Kidney tubule cell (primary cell): Measurements from ENCODE around the gene TLX2.
"Not testable (repeated sequence)": the region's sequence is repeated elsewhere in the genome, so short reads cannot be mapped to it uniquely, and the experiment has no call there.

Source experiments
- DNase-seq: peaks from one replicate; pipeline ENCODE4 v3.0.0-alpha.2; 2018; ENCODE audit warnings: low spot score

Gene TLX2

DNA sequence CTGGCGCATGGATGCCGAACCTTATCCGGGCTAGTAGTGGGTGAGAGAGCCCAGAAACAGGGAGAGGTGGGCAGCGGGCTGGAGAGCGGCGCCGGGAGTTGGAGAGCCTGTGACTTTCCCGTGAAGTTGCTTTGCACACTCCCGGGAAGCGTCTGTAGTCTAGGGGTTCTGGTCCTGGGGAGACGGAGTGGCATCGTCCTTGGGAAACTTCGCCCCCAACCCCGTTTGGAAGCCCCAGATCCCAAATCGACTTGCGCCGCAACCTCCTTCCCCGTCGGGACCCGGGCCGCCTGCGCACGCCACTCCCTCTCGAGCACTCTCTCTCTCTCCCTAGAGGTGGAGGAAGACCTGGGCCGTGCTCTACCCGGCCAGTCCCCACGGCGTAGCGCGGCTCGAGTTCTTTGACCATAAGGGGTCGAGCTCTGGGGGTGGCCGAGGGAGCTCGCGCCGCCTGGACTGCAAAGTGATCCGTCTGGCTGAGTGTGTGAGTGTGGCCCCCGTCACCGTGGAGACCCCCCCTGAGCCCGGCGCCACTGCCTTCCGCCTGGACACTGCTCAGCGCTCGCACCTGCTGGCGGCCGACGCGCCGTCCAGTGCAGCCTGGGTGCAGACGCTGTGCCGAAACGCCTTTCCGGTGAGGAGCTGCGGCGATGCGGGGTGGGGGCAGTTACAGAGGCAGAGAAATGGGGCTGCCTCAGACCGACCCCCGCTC is 40.7 kb downstream of the TLX2 start:
- DNase-seq, result peak; percentile 66

DNA sequence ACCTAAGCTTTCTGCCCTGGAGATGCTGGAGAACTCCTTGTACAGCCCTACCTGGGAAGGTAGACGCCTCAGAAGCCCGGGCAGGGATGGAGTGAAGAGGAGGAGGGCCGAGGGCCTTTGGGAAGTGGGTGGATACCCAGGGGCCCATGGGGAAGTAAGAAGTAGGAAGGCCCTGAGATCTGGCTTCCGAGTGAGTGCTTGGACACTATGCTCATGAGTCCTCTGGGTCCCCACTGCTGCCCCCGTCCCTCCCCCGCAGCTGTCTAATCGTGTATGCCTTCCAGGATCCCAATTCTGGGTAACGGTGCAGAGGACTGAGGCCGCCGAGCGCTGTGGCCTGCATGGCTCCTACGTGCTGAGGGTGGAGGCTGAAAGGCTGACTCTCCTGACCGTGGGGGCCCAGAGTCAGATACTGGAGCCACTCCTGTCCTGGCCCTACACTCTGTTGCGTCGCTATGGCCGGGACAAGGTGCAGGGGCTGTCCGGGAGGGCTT is 41.4 kb downstream of the TLX2 start:
- DNase-seq, result no peak

DNA sequence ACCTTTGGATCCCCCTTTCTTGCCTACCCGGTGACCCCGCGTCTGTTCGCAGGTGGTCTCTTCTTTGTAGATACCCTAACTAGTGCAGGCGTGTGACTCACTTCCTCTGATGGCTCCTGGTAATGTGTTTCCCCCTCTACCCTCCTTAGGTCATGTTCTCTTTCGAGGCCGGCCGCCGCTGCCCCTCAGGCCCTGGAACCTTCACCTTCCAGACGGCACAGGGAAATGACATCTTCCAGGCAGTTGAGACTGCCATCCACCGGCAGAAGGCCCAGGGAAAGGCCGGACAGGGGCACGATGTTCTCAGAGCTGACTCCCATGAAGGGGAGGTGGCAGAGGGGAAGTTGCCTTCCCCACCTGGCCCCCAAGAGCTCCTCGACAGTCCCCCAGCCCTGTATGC is 41.9 kb downstream of the TLX2 start:
- DNase-seq, result no peak

DNA sequence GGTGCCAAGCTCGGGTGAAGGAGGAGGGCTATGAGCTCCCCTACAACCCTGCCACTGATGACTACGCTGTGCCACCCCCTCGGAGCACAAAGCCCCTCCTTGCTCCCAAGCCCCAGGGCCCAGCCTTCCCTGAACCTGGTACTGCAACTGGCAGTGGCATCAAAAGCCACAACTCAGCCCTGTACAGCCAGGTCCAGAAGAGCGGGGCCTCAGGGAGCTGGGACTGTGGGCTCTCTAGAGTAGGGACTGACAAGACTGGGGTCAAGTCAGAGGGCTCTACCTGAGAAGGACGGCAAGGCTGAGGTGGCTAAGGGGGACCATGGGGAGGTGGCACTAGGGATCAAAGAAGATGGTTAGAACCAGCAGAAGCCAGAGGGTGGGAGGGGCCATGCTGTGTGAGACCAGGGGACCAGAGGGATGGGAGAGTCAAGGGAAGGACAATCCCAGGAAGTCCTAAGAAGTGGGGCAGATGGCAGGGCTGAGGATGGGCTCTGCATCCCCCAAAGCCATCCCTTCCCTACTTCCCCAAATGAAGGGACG is 42.7 kb downstream of the TLX2 start:
- DNase-seq, result no peak

DNA sequence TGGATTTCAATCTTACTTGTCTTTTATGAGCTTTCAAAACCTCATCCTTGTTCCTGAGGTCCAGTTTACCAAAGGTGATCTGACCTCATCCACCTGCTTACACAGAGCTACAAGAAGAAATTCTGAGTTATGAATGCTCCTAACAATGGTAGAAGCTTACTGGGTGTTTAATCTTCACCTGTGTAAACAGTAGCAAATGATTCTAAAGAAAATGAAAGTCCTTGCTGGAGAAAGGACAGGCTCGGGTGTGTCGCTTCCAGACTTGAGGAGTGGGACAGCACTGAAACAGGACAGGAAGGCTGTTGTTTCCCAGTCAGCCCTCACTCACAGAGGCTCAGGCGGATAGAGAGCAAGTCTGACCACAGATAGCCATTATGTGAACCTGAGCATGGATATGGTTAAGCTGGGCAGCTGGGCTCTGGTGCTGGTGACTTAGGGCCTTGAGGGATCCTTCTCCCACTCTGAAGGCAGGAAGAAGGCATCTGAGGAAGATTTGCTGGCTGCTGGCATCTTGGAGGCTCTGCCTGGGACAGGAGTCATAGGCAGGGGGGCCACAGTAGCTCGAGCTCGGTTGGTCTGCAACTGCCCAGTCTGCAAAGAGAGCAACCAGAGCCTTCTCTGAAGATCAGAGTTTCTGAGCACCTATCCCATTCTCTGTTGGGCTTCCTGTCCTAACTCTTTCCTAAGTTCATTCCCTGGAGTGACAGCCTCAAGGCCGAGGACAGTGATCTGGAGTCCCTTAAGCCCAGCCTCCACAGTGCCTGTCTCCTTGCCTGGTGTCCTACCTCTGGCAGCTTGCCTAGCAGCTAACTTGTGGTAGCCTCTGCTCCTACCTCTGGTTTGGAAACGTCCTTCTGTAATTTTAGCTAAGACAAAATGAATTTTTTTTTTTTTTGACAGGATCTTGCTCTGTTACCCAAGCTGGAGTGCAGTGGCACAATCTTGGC is 44.3 kb downstream of the TLX2 start:
- no peak for DNase-seq

DNA sequence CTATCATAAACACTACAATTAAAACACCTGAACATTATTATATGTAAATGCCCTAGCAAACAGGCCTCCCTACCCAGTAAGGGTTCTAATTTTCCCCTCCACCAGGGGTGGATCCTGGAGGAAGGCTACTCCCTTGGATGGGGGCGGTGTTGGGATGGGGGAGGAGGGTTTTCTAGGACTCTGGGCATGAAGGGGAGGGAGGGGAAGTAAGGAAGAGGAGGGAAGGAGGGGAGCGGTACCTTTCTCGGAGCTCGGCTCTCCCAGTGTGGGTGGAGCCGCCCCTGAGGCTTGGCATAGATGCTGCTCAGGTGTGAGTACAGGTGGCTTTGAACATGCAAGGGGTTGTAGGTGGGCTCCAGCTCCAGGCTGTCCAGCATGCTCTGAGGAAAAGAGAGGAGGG is 45.7 kb downstream of the TLX2 start:
- DNase-seq, result no peak

DNA sequence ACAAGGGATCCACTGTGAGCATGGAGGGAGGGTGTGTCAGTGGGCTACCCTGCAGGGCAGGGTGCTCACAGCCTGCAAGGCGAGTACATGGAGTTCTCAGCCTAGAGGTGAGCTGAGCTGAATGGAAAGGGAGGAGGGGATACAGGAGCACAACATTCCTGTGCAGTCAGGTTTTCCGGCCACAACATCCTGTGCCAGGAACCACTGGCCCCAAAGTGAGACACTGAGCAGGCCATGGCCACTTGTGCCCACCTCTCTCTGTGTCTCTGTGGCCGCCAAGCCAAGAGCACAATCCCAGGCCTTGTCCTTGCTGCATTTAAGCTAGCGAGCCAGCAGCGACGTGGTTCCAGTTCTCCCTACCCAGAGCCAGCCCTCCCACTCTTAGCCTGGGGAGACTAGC is 46.3 kb downstream of the TLX2 start:
- peak; percentile 71 for DNase-seq

DNA sequence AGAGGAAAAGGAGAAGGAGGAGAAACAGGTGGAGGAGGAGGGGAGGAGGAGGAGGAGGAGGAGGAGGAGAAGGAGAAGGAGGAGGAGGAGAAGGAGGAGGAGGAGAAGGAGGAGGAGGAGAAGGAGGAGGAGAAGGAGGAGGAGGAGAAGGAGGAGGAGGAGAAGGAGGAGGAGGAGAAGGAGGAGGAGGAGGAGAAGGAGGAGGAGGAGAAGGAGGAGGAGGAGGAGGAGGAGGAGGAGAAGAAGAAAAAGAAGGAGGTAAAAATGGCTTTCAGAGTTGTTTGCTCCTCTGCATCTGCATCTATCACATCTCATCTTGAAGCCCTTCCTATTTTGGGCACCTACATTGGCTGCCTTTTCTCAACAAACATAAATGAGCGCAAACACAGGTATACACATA is 46.8 kb downstream of the TLX2 start:
- not testable (repeated sequence) for DNase-seq

DNA sequence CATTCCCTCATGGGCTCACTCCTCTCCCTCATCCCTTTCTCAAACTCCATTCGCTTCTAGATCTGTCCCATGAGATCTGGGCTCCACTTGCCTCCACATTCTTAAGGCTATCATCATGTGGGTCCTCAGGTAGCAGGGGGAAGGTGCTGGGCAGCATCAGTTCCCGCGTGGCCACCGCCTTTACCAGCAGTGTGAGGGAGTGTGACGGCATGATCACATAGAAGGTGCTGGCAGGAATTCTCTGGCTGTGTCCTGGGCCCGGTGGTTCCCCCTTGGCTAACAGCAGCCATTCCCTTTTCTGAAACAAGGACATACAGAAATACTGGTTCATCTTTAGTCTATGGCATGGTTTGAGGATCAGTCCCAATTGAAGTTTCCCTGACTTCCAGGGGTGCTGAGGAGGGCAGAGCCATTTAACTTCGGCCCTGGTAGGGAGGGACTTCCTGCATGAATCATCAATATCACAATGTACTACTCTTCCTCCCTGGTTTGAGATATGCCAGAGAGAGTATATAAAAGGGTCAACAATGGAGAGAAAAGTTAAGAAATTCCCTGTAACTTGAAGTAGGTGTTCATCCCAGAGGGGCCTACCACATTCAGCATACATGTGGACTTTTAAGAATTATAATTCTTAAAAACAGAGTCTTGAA is 48.0 kb downstream of the TLX2 start:
- no peak for DNase-seq

DNA sequence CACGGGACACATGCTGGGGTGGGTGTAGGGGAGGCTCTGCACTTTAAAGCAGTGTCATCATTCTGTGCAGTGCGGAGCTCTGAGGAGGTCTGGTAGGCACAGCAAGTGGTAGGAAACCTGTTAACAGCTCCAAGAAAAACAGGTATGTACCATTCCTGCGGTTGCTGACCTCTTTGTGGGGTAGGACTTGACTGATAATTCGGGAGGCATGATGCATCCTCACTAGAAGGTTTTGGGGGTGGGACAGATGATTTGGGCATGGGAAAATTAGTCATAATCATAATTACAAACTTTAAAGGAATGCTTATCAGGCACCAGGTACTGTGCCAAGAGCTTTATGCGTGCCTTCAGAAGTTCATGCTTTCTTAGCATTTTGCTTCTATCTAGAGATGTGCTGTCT is 50.0 kb downstream of the TLX2 start:
- DNase-seq, result no peak

DNA sequence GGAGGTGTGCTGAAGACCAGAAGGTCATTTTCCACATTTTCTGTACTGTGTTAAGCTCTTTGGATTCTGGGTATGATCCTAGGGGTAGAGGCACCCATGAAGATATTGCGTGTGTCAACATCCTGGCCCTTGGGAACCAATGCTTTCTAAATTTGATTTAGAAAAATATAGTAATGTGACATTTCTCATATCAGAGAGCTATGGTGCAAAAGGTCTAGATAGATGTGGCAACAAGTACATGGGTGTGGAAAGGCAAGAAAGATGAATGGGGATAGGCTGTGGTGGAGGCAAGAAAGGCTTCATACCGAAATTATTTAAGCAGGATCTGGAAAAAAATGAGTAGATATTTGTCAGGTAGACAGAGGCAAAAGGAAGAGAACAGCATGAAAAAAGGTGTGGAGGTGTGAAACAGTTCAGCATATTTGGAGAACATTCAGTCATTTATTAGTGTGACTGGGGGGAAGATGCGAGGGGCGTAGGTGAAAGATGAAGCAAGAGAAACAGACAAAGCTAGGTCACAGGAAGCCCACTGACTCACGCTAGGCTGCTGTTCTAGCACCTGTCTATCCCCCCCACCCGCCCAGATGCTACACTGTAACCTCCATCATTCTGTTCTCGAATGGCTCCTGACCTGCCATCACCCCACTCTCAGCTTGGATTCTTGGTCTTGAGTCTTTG is 52.0 kb downstream of the TLX2 start:
- no peak for DNase-seq

DNA sequence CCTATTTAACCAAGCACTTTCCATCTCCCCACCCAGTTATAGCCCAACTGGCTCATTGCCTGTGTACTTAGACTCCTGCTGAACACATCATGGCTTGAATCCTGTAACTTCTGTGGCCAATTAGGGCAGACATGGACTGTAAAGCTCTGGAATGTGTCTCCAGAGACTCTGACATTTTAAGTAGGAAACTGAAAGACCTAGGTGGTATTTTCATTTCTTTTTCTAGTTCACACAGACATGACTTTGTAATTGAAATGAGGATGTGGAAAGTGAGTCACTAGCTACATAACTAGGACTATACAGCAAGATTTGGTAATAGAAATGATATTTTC is 52.5 kb downstream of the TLX2 start:
- DNase-seq, result peak; percentile 76
